MCF 10A (cell line): Measurements from ENCODE around the gene EFCAB12. TPM values are rescaled to one million over a fixed set of nuclear protein-coding genes. Genes with fewer than 3 reads are reported as not detected.

Experiments
- BruUV-seq: library from RNA; stranded (reverse); fragments of 400-500 nt; replicated peaks from 2 replicates; lab custom pipeline; 2021; lab: Mats Ljungman, UMichigan
- CTCF ChIA-PET: fragments of 300-600 bp; sonication (Branson Sonifier 250); formaldehyde crosslinking; extraction: SDS; loops from one replicate; lab custom pipeline; 2021; ENCODE audit warnings: antibody characterized with exemption, inconsistent platforms; lab: Yijun Ruan, JAX
- POLR2A ChIA-PET: fragments of 300-600, 350-650 bp; sonication (Branson Sonifier 250); formaldehyde crosslinking; extraction: SDS; loops from one replicate; lab custom pipeline; 2020; ENCODE audit warnings: antibody characterized with exemption, inconsistent platforms; lab: Yijun Ruan, JAX
- DNase-seq: peaks from one replicate; pipeline ENCODE4 v3.0.0-alpha.2; 2018; ENCODE audit not compliant: unreplicated experiment
- H3K27ac Mint-ChIP-seq: one replicate; pipeline ENCODE4 v1.8.0; 2022; ENCODE audit warnings: mild to moderate bottlenecking, low read depth, mixed read lengths; ENCODE audit not compliant: unreplicated experiment
- H3K27me3 Mint-ChIP-seq: one replicate; pipeline ENCODE4 v1.8.0; 2022; ENCODE audit warnings: mixed read lengths; ENCODE audit not compliant: insufficient read depth, unreplicated experiment
- H3K36me3 Mint-ChIP-seq: one replicate; pipeline ENCODE4 v1.8.0; 2022; ENCODE audit warnings: mild to moderate bottlenecking, moderate library complexity, mixed read lengths; ENCODE audit not compliant: insufficient read depth, unreplicated experiment
- H3K4me1 Mint-ChIP-seq: one replicate; pipeline ENCODE4 v1.8.0; 2022; ENCODE audit warnings: mixed read lengths; ENCODE audit not compliant: insufficient read depth, unreplicated experiment
- H3K4me3 Mint-ChIP-seq: one replicate; pipeline ENCODE4 v1.8.0; 2022; ENCODE audit warnings: mild to moderate bottlenecking, moderate library complexity, mixed read lengths; ENCODE audit not compliant: unreplicated experiment
- H3K9me3 Mint-ChIP-seq: one replicate; pipeline ENCODE4 v1.8.0; 2022; ENCODE audit warnings: mixed read lengths; ENCODE audit not compliant: unreplicated experiment
- intact Hi-C: fragments of 100-400 bp; cut with micrococcal nuclease; formaldehyde crosslinking; loops from 2 replicates; pipeline ENCODE4 v1.14.1; 2022
- total RNA-seq: library from RNA; stranded (reverse); gene quantifications from 2 replicates; pipeline ENCODE4 v1.2.3, GENCODE V29; 2022
- TF ChIP-seq, protein P1 (sequence below): fragments of 200-600 bp; IDR thresholded peaks from one replicate; pipeline ENCODE4 v1.8.0; 2022; ENCODE audit warnings: antibody characterized with exemption, mild to moderate bottlenecking; ENCODE audit not compliant: unreplicated experiment

Gene EFCAB12
- total RNA-seq, 1 experiment from 2014 or later: not detected

DNA sequence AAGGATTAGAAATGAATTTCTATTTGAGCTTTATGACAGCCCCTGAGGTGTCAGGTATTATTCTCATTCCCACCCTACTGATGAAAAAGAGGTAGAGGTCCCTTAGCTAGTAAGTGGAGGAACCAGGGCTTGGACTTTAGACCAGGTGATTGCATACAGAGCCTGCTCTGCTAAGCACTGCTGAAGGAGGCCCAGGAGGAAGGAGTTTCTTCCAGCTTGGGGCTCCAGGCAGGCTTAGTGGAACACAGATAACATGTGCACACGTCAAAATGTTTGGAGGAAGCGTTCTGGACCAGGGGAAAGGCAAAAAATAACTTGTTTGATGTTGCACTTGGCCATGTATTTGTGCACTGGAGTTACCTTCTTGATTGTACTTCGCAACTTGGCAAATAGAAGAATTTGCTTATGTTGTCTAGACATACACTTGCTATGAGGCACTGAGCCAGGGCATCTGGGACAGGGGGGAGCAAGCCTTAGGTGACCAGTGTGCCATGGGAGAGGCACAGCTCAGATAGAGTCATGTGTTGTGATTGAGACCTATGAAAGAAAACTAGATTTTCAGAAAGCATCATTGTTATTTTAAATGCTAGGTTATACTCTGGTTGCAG lies 34.0 kb upstream of the EFCAB12 start:
- ChIA-PET CTCF (interaction anchor here (0.6 to 1.3 kb wide), 6 partner anchors 12 to 543 kb away, joined by 3 to 5 read pairs (median 4); no protein-coding TSS in a partner anchor), POLR2A (interaction anchor here (0.7 to 2.1 kb wide), 6 partner anchors 18 to 195 kb away, joined by 3 to 31 read pairs (median 7); partner anchors contain the start of genes IFT122 and MBD4)
- no peak for DNase-seq
- TF ChIP-seq, protein P1, sequence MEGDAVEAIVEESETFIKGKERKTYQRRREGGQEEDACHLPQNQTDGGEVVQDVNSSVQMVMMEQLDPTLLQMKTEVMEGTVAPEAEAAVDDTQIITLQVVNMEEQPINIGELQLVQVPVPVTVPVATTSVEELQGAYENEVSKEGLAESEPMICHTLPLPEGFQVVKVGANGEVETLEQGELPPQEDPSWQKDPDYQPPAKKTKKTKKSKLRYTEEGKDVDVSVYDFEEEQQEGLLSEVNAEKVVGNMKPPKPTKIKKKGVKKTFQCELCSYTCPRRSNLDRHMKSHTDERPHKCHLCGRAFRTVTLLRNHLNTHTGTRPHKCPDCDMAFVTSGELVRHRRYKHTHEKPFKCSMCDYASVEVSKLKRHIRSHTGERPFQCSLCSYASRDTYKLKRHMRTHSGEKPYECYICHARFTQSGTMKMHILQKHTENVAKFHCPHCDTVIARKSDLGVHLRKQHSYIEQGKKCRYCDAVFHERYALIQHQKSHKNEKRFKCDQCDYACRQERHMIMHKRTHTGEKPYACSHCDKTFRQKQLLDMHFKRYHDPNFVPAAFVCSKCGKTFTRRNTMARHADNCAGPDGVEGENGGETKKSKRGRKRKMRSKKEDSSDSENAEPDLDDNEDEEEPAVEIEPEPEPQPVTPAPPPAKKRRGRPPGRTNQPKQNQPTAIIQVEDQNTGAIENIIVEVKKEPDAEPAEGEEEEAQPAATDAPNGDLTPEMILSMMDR: no peak
- intact Hi-C loops: no loop called here
- Mint-ChIP-seq H3K4me1 (peaks cover 23% of the 10 kb centered on the region), H3K36me3 (peaks cover 20% of the 10 kb centered on the region), H3K4me3 (no peak overlapping the region), H3K27ac (peak overlapping the region; percentile 96), H3K9me3 (no peaks in the 10 kb centered on the region), H3K27me3 (no peaks in the 10 kb centered on the region)
- no TSS peak for BruUV-seq

DNA sequence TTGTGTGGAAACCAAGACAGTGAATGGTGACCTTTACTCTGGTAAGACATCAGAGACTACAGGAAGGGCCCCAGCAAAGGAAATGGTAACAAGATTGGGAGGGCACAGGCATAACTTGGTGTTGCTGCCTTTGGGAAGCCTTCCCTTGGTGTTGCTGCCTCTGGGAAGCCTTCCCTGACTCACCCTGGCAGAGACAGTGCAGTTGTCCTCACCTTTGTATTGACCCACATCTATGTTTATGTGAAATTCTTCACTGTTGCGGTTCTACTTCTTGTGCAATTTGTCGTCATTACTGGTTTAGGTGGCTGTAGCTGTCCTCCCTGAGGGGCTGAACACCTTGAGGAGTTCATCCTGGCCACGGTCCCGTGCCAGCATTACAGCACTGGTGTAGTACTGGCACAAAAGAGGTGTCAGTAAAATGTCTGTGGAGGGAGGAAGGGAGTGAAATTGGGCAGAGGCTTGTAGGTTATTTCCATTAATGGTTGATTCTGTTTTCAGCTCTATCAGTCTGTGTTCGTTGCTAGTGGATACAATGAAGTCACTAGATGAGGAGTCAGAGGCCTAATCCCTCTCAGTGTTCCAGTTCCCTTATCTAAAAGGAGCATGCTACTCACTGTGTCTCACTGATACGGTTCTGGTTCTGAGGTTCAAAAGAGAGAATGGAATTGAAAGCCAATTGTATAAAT lies 33.2 kb upstream of the EFCAB12 start:
- intact Hi-C loops: no loop called here
- Mint-ChIP-seq H3K27ac (peak overlapping the region; percentile 96), H3K36me3 (peaks cover 20% of the 10 kb centered on the region), H3K4me3 (no peak overlapping the region), H3K4me1 (peaks cover 23% of the 10 kb centered on the region), H3K9me3 (no peaks in the 10 kb centered on the region), H3K27me3 (no peaks in the 10 kb centered on the region)
- TF ChIP-seq, protein P1: no peak
- peak; percentile 97 for DNase-seq
- CTCF ChIA-PET: interaction anchor here (1.0 to 1.3 kb wide), 4 partner anchors 13 to 544 kb away, joined by 3 to 5 read pairs (median 4); no protein-coding TSS in a partner anchor
- BruUV-seq: no TSS peak
- POLR2A ChIA-PET: interaction anchor here (0.7 to 2.1 kb wide), 6 partner anchors 17 to 196 kb away, joined by 3 to 31 read pairs (median 7); partner anchors contain the start of genes IFT122 and MBD4

DNA sequence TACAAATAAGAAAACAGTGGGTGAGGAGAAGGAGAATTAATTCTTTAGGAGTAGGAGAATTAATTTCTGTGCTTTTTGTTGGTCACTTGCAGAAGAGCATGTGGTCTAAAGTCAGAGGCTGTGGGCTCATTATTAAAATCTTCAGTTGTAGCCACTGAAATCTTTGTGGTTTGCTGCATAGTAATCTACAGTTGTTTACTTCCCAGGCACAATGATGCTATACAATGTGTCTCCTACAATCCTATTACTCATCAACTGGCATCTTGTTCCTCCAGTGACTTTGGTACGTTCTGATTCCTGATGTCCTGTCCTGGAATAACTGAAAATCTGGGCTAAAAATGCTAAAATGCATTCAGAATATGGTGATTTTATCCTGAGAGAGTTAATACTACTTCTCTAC lies 32.6 kb upstream of the EFCAB12 start:
- Mint-ChIP-seq H3K27me3 (no peaks in the 10 kb centered on the region), H3K4me3 (no peak overlapping the region), H3K36me3 (peaks cover 20% of the 10 kb centered on the region), H3K9me3 (no peaks in the 10 kb centered on the region), H3K27ac (peak overlapping the region; percentile 96), H3K4me1 (peaks cover 23% of the 10 kb centered on the region)
- TF ChIP-seq, protein P1: no peak
- CTCF ChIA-PET: interaction anchor here (0.9 kb wide), 1 partner anchor 29 kb away, joined by 5 read pairs; no protein-coding TSS in a partner anchor
- BruUV-seq: no TSS peak
- POLR2A ChIA-PET: interaction anchor here (1.7 to 2.1 kb wide), 2 partner anchors 20 to 21 kb away, joined by 12 to 31 read pairs; partner anchors contain the start of genes IFT122 and MBD4
- intact Hi-C loops: no loop called here
- peak; percentile 67 for DNase-seq

DNA sequence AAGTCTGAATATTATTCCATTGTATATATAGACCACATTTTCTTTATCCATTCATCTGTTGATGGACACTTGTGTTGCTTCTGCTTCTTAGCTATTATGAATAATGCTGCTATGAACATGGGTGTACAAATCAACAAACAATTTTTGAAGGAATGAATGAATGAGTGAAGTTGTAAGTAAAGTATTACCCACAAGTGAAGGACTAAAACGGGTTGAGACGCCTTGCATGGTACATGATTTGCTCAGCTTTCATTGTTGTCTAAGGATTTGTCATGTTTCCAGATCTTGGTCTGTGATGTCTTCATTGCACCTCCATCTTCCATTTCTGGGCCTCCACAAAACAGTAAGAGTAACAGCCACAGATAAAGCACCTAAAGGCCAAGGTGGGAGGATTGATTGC lies 32.1 kb upstream of the EFCAB12 start:
- no TSS peak for BruUV-seq
- H3K9me3 Mint-ChIP-seq: no peaks in the 10 kb centered on the region
- DNase-seq: no peak
- H3K4me3 Mint-ChIP-seq: no peak overlapping the region
- H3K27ac Mint-ChIP-seq: peak overlapping the region; percentile 96
- H3K36me3 Mint-ChIP-seq: peaks cover 20% of the 10 kb centered on the region
- TF ChIP-seq, protein P1: no peak
- no peaks in the 10 kb centered on the region for H3K27me3 Mint-ChIP-seq
- ChIA-PET CTCF (interaction anchor here (0.9 kb wide), 1 partner anchor 29 kb away, joined by 5 read pairs; no protein-coding TSS in a partner anchor), POLR2A (interaction anchor here (1.2 kb wide), 1 partner anchor 19 kb away, joined by 5 read pairs; no protein-coding TSS in a partner anchor)
- peaks cover 23% of the 10 kb centered on the region for H3K4me1 Mint-ChIP-seq
- intact Hi-C loops: no loop called here
